H1 (cell line): ENCODE results near the gene ERO1A. TPM values are rescaled to one million over a fixed set of nuclear protein-coding genes. Genes with fewer than 3 reads are reported as not detected.

Source experiments
- GTF2F1 ChIP-seq: IDR thresholded peaks from 2 replicates; pipeline ENCODE4 v1.6.1; 2012; ENCODE audit warnings: low read depth, low read length, improper control_type of control experiment, borderline replicate concordance
- HDAC6 ChIP-seq: IDR thresholded peaks from one replicate; pipeline ENCODE4 v1.7.1; 2012; ENCODE audit warnings: low read depth, mild to moderate bottlenecking, inconsistent platforms, low read length, moderate library complexity
- KDM1A ChIP-seq: fragments of 200-600, 300-600 bp; sonication (generic); IDR thresholded peaks from 2 replicates; pipeline ENCODE4 v1.7.1; 2016; ENCODE audit warnings: mild to moderate bottlenecking, low read length, borderline replicate concordance
- RBBP5 ChIP-seq: IDR thresholded peaks from 2 replicates; pipeline ENCODE4 v1.7.1; 2012; ENCODE audit warnings: low read depth, mild to moderate bottlenecking, inconsistent platforms, low read length, moderate library complexity, borderline replicate concordance
- RNF2 ChIP-seq: fragments of 200-900, 300-1000 bp; sonication (generic); IDR thresholded peaks from 2 replicates; pipeline ENCODE4 v1.7.1; 2016; ENCODE audit warnings: borderline replicate concordance, low read depth, mild to moderate bottlenecking, antibody characterized with exemption, low read length; ENCODE audit not compliant: poor library complexity, severe bottlenecking; ENCODE audit errors: missing control alignments
- SAP30 ChIP-seq: fragments of 300-600 bp; sonication (generic); IDR thresholded peaks from 2 replicates; pipeline ENCODE4 v1.7.1; 2012; ENCODE audit warnings: low read length, moderate library complexity, mild to moderate bottlenecking, inconsistent platforms; ENCODE audit not compliant: insufficient read depth, insufficient replicate concordance
- polyA plus RNA-seq, 7 experiments: library from polyadenylated mRNA; depleted of rRNA in 3 of 7; stranded (reverse) in 5 of 7; unstranded in 2 of 7; fragments of >200 nt in 5 of 7; fragments of 200-250 nt in 2 of 7; gene quantifications; 1 replicate in 5 of 7; 2 replicates in 1 of 7; 4 replicates in 1 of 7; pipeline versions ENCODE4 v1.2.1 to v1.2.3, GENCODE V29; 2011 to 2013; ENCODE audit warnings: missing spikeins in 2 of 7, mixed read lengths in 2 of 7
- total RNA-seq: library from RNA; stranded (reverse); fragmentation: NEBNext Ultra II Directional; extraction: Animal tissue kit (Norgen Biotek cat#: 25700); gene quantifications from 2 replicates; pipeline ENCODE4 v1.2.1, GENCODE V29; 2021
- TF ChIP-seq, protein P1 (sequence below), 3 experiments: IDR thresholded peaks; 1 replicate in 2 of 3; 2 replicates in 1 of 3; pipeline versions ENCODE4 v1.5.1 to v1.6.1; 2011; ENCODE audit warnings: low read length in 3 of 3, mild to moderate bottlenecking in 3 of 3, inconsistent platforms in 2 of 3, low read depth in 1 of 3, moderate library complexity in 1 of 3; ENCODE audit not compliant: insufficient read depth in 1 of 3; ENCODE audit errors: control extremely low read depth in 1 of 3

ERO1A gene
- total and polyA plus RNA-seq, 2 of the 8 experiments (the other 6 are each of a cell fraction or from before 2014, with no cell fraction given) = 15.7 to 42.0 TPM

DNA sequence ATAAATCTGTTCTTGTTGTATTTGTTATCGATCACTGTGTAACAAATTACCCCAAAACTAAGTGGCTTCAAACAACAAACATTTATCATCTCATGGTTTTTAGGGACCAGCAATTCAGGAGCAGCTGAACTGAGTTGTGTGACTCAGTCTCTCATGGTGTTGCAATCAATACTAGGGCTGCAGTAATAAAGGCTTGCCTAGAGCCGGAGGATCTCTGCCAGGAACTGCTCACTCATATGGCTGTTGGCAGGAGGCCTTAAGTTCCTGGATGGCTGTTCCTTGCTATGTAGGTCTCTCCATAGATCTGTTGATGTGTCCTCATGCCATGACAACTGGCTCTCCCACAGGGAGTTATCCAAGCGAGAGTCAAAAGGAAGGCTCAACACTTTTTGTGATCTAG is 7.9 kb upstream of the ERO1A start (continued):
- no peak for TF ChIP-seq HDAC6
- TF ChIP-seq KDM1A = no peak
- no peak for TF ChIP-seq RNF2
- TF ChIP-seq, protein P1, sequence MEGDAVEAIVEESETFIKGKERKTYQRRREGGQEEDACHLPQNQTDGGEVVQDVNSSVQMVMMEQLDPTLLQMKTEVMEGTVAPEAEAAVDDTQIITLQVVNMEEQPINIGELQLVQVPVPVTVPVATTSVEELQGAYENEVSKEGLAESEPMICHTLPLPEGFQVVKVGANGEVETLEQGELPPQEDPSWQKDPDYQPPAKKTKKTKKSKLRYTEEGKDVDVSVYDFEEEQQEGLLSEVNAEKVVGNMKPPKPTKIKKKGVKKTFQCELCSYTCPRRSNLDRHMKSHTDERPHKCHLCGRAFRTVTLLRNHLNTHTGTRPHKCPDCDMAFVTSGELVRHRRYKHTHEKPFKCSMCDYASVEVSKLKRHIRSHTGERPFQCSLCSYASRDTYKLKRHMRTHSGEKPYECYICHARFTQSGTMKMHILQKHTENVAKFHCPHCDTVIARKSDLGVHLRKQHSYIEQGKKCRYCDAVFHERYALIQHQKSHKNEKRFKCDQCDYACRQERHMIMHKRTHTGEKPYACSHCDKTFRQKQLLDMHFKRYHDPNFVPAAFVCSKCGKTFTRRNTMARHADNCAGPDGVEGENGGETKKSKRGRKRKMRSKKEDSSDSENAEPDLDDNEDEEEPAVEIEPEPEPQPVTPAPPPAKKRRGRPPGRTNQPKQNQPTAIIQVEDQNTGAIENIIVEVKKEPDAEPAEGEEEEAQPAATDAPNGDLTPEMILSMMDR (IDR thresholded peaks at IDR 0.05; ENCODE audit: control extremely low read depth in 1 of 3, insufficient read depth in 1 of 3, low read depth in 1 of 3, low read length in 3 of 3) = no peak
- TF ChIP-seq RBBP5 = no peak
- no peak for TF ChIP-seq GTF2F1
- no peak for TF ChIP-seq SAP30
